ENCODE measurements around the gene CYP2U1. TPM values are rescaled to one million over a fixed set of nuclear protein-coding genes. Genes with fewer than 3 reads are reported as not detected.

The CYP2U1 gene
- total and polyA plus RNA-seq, 2 of the 8 experiments (the other 6 are each of a cell fraction or from before 2014, with no cell fraction given): 3.1 to 5.0 TPM

DNA sequence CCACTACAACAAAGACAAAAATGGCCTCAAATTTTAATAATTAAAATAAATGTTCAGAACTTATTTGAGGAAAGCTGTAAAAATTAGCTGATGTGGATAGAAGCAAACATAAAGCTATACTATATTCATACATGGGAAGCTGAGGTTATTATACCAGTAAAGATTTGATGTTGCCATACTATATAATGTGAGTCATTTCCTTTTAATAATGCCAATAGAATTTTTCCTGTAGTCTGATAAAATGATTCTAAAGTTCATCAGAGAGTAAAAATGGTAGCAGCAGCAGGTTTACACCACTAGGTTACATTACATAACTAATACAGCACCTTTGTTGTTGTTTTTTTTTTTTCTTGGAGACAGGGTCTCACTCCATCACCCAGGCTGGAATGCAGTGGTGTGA is 45.5 kb upstream of the CYP2U1 start:
- H3K4me1 ChIP-seq (replicated peaks in 1 of 4; ENCODE audit: control insufficient read depth in 3 of 4, insufficient read depth in 4 of 4, low read length in 3 of 4): no peaks in the 10 kb centered on the region
- H3K4me3 ChIP-seq (ENCODE audit: extremely low read depth in 1 of 4, insufficient read depth in 2 of 4, low read depth in 3 of 4, low read length in 4 of 4): no peak overlapping the region
- no peak overlapping the region for H4K91ac ChIP-seq (replicated peaks; ENCODE audit: insufficient read length, low read length)
- no peaks in the 10 kb centered on the region for H3K79me2 ChIP-seq (ENCODE audit: control insufficient read depth in 1 of 2, insufficient read depth in 2 of 2, low read length in 2 of 2)
- H3K56ac ChIP-seq (replicated peaks; ENCODE audit: insufficient read length, low read depth, low read length): no peak overlapping the region
- H3K9me3 ChIP-seq (ENCODE audit: insufficient read depth in 2 of 2, low read depth in 1 of 2, low read length in 1 of 2): peaks cover 24 to 35% of the 10 kb centered on the region in 2 experiments
- H4K8ac ChIP-seq (ENCODE audit: extremely low read depth, insufficient read depth, low read length): no peak overlapping the region
- H3K14ac ChIP-seq (ENCODE audit: insufficient read length): no peak overlapping the region
- H2BK20ac ChIP-seq (ENCODE audit: low read length): no peak overlapping the region
- no peak overlapping the region for H3K27ac ChIP-seq (ENCODE audit: low read depth, low read length)
- no peaks in the 10 kb centered on the region for H3K27me3 ChIP-seq (replicated peaks in 1 of 4; ENCODE audit: control insufficient read depth in 3 of 4, extremely low read depth in 1 of 4, insufficient read depth in 3 of 4, low read length in 3 of 4)
- no peak overlapping the region for H3K4ac ChIP-seq (replicated peaks; ENCODE audit: insufficient read length, low read depth, low read length)
- H2AK5ac ChIP-seq (ENCODE audit: low read depth, low read length): no peak overlapping the region
- H2BK120ac ChIP-seq (replicated peaks; ENCODE audit: low read depth, low read length): no peak overlapping the region
- H3K36me3 ChIP-seq (ENCODE audit: control insufficient read depth in 2 of 4, insufficient read depth in 4 of 4, low read length in 3 of 4): peaks cover 0 to 11% (median 4%) of the 10 kb centered on the region in 4 experiments; a peak in 3 of 8 replicates
- H3K18ac ChIP-seq (ENCODE audit: extremely low read depth, low read length): no peak overlapping the region
- H2BK12ac ChIP-seq (ENCODE audit: low read depth, low read length): no peak overlapping the region
- no peak overlapping the region for H2AFZ ChIP-seq (ENCODE audit: low read length)
- no peak overlapping the region for H3K9ac ChIP-seq (replicated peaks in 1 of 4; ENCODE audit: extremely low read depth in 1 of 4, low read depth in 3 of 4, low read length in 3 of 4)
- H4K20me1 ChIP-seq (replicated peaks in 1 of 2; ENCODE audit: control insufficient read depth in 1 of 2, insufficient read depth in 2 of 2, low read length in 2 of 2): no peaks in the 10 kb centered on the region
- no peak overlapping the region for H2BK15ac ChIP-seq (ENCODE audit: low read length)
- POLR2A ChIA-PET (ENCODE audit: partially characterized antibody): no interaction called here
- H3K4me2 ChIP-seq (ENCODE audit: insufficient read depth in 1 of 2, low read depth in 2 of 2, low read length in 2 of 2): no peak overlapping the region
- no peak overlapping the region for H3K23ac ChIP-seq (ENCODE audit: insufficient read length)
- H3K79me1 ChIP-seq (ENCODE audit: low read depth, low read length): no peaks in the 10 kb centered on the region
- no peaks in the 10 kb centered on the region for H3K23me2 ChIP-seq (ENCODE audit: low read depth, low read length)
- CTCF ChIA-PET (ENCODE audit: partially characterized antibody): interaction anchor here (1.1 kb wide), 1 partner anchor 17 kb away, joined by 3 read pairs; no protein-coding TSS in a partner anchor
- no peak overlapping the region for H2BK5ac ChIP-seq (ENCODE audit: low read depth, low read length)
- no peak for DNase-seq (ENCODE audit: low read depth in 1 of 2, low spot score in 2 of 2)
- FAIRE-seq: no peak
- no peak overlapping the region for H4K5ac ChIP-seq (ENCODE audit: insufficient read length, low read depth, low read length)
- TF ChIP-seq RFX5 (IDR thresholded peaks at IDR 0.05; ENCODE audit: borderline replicate concordance, low read depth, low read length): no peak
- TF ChIP-seq GABPA (IDR thresholded peaks at IDR 0.05; ENCODE audit: borderline replicate concordance, insufficient read depth, low read length): no peak
- TF ChIP-seq MAFK (IDR thresholded peaks at IDR 0.05; ENCODE audit: low read depth, low read length): no peak
- TF ChIP-seq CBX5 (IDR thresholded peaks at IDR 0.05; ENCODE audit: low read depth, low read length): no peak
- TF ChIP-seq MAX (IDR thresholded peaks at IDR 0.05): no peak
- no peak for TF ChIP-seq CHD1 (IDR thresholded peaks at IDR 0.05; ENCODE audit: low read depth, low read length)
- TF ChIP-seq RBBP5 (IDR thresholded peaks at IDR 0.05; ENCODE audit: borderline replicate concordance, low read depth, low read length): no peak
- TF ChIP-seq NRF1 (IDR thresholded peaks at IDR 0.05; ENCODE audit: low read depth, low read length): no peak

Measured in H1 (cell line).